RWPE2 (cell line): ENCODE measurements around the gene FRRS1.

ENCODE experiments used
- ATAC-seq: fragments of 200-7000 bp; cut with Tn5 transposase; 3 replicates; pipeline ENCODE4 v1.9.1; 2021; ENCODE audit warnings: low read depth
- DNase-seq: peaks from one replicate; pipeline ENCODE4 v3.0.0-alpha.2; 2020; ENCODE audit warnings: low spot score
- H3K27ac ChIP-seq: fragments of 450-650 bp; 2 replicates; pipeline ENCODE4 v1.5.1; 2017; ENCODE audit warnings: mild to moderate bottlenecking; ENCODE audit not compliant: poor library complexity, severe bottlenecking
- H3K27me3 ChIP-seq: fragments of 250-450 bp; sonication (Bioruptor Pico); 2 replicates; pipeline ENCODE4 v1.5.1; 2021; ENCODE audit warnings: mild to moderate bottlenecking, moderate library complexity; ENCODE audit not compliant: insufficient read depth, poor library complexity, severe bottlenecking
- H3K36me3 ChIP-seq: fragments of 250-450 bp; sonication (Bioruptor Pico); 2 replicates; pipeline ENCODE4 v1.5.1; 2020; ENCODE audit warnings: low read depth, mild to moderate bottlenecking, moderate library complexity
- H3K4me1 ChIP-seq: fragments of 250-450 bp; sonication (Bioruptor Pico); 2 replicates; pipeline ENCODE4 v1.5.1; 2021; ENCODE audit warnings: mild to moderate bottlenecking, moderate library complexity; ENCODE audit not compliant: insufficient read depth, poor library complexity, severe bottlenecking
- H3K4me3 ChIP-seq: fragments of 250-450 bp; sonication (Bioruptor Pico); 2 replicates; pipeline ENCODE4 v1.5.1; 2021; ENCODE audit warnings: mild to moderate bottlenecking, moderate library complexity; ENCODE audit not compliant: severe bottlenecking
- H3K9me3 ChIP-seq: fragments of 250-450 bp; sonication (Bioruptor Pico); 2 replicates; pipeline ENCODE4 v1.5.1; 2021; ENCODE audit warnings: mild to moderate bottlenecking, moderate library complexity; ENCODE audit not compliant: severe bottlenecking
- TF ChIP-seq, protein P1 (sequence below): fragments of 450-650 bp; IDR thresholded peaks from one replicate; pipeline ENCODE4 v1.5.1; 2017; ENCODE audit warnings: mild to moderate bottlenecking, moderate library complexity; ENCODE audit not compliant: poor library complexity, severe bottlenecking

Gene FRRS1

DNA sequence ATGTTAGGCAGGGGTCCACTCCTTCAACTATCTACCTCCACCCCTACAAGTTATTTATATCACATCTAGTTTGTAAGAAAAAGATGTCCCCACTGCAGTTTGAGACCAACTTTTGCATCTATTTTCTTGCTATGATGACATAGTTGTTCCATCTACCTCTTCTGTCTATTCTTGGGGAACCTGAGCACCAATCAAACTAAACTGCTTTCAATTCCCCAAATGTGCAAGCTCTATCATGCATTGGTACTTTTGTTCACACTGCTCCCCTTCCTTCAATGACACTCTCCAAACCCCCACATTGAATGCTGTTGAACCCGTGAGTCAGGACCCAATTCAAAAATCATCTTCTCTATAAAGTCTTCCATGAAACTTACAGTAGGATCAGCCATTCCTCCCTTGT lies 16.0 kb upstream of the FRRS1 start:
- DNase-seq = no peak
- Histone ChIP-seq H3K27ac (no peak overlapping the region), H3K4me1 (no peaks in the 10 kb centered on the region), H3K4me3 (no peak overlapping the region), H3K9me3 (no peaks in the 10 kb centered on the region), H3K36me3 (no peaks in the 10 kb centered on the region), H3K27me3 (no peaks in the 10 kb centered on the region)
- ATAC-seq = no peak
- TF ChIP-seq, protein P1, sequence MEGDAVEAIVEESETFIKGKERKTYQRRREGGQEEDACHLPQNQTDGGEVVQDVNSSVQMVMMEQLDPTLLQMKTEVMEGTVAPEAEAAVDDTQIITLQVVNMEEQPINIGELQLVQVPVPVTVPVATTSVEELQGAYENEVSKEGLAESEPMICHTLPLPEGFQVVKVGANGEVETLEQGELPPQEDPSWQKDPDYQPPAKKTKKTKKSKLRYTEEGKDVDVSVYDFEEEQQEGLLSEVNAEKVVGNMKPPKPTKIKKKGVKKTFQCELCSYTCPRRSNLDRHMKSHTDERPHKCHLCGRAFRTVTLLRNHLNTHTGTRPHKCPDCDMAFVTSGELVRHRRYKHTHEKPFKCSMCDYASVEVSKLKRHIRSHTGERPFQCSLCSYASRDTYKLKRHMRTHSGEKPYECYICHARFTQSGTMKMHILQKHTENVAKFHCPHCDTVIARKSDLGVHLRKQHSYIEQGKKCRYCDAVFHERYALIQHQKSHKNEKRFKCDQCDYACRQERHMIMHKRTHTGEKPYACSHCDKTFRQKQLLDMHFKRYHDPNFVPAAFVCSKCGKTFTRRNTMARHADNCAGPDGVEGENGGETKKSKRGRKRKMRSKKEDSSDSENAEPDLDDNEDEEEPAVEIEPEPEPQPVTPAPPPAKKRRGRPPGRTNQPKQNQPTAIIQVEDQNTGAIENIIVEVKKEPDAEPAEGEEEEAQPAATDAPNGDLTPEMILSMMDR = no peak

DNA sequence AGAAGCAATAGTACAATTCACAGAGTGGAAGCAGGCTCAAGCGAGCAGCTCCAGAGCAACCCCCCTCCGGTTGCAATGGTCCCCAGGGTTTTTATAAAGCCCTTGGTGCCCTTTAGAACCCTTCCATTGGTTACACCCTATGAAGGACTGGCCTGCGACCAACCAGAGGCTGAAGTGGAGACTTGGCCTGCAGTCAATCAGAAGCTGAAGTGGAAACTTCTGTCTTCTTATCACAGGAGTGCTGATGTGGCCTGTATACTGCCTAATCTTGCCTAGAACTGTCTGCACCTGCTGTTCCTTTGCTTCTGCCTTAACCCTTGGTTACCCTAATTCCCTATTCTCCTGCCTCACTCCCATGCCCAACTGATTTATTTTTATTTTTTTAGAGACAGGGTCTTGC lies 15.4 kb upstream of the FRRS1 start:
- no peaks in the 10 kb centered on the region for H3K9me3 ChIP-seq
- H3K27ac ChIP-seq = no peak overlapping the region
- DNase-seq (no peak), ATAC-seq (no peak)
- no peaks in the 10 kb centered on the region for H3K36me3 ChIP-seq
- H3K4me3 ChIP-seq = no peak overlapping the region
- no peaks in the 10 kb centered on the region for H3K27me3 ChIP-seq
- no peaks in the 10 kb centered on the region for H3K4me1 ChIP-seq
- TF ChIP-seq, protein P1 = no peak

DNA sequence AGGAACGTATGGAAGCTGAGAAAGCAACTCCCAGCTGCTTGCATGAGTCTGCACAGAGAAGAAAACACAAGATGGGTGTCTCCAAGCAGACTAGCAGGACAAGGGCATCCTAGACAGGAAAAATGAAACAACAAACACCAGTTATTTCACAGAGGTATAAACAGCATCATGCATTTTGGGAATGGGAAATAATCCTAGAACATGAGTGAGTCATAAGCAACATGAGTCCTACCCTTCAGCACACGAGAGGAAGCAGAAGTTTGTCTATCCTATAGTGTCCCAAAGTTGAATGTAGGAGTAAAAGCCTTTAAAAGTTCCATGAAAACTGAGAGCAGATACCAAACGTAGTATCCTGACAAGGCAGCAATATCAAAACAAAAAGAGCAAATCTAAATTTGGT lies 11.3 kb upstream of the FRRS1 start:
- DNase-seq = no peak

DNA sequence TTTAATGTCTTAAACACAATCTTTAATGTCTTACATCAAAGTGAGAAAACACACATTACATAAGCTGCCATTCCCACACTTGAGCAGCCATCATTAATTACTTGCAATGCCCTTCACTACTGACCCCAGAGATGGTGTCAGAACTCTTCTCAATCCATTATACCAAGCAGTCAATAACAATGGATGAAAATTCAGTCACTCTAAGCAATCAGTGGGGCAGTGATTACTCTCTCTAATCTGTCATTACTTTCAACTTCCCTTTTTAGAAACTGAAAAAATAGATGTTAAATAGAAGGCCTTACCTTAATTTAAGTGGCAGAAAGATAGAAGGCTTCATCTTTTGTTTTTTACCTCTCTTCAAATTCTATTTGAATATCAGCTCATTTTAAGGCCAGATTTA lies 9.7 kb upstream of the FRRS1 start:
- Histone ChIP-seq H3K27ac (no peak overlapping the region), H3K27me3 (no peaks in the 10 kb centered on the region), H3K9me3 (no peaks in the 10 kb centered on the region), H3K36me3 (no peaks in the 10 kb centered on the region), H3K4me3 (no peak overlapping the region), H3K4me1 (no peaks in the 10 kb centered on the region)
- ATAC-seq (no peak), DNase-seq (no peak)
- TF ChIP-seq, protein P1 = no peak

More for the DNA sequence above, 11.3 kb upstream of the FRRS1 start:
- Histone ChIP-seq H3K27ac (no peak overlapping the region), H3K4me3 (no peak overlapping the region), H3K4me1 (no peaks in the 10 kb centered on the region), H3K27me3 (no peaks in the 10 kb centered on the region), H3K9me3 (no peaks in the 10 kb centered on the region), H3K36me3 (no peaks in the 10 kb centered on the region)
- ATAC-seq = no peak
- TF ChIP-seq, protein P1 = no peak

DNA sequence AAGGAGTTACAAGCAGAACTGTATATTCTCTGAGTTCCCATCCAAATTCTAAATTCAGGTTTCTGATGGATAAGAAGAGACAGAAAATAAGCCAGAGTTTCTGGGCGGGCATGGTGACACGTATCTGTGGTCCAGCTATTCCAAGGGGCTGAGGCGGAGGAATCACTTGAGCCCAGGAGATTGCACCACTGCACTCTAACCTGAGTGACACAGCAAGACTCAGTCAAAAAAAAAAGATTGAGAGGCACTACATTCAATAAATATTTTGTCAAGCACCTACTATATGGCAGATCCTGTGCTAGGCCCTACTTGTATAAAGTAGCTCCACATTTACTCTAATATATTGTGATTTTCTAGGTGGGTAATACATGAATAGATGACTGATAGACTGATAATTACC lies 6.4 kb upstream of the FRRS1 start:
- no peaks in the 10 kb centered on the region for H3K36me3 ChIP-seq
- DNase-seq (no peak), ATAC-seq (no peak)
- no peaks in the 10 kb centered on the region for H3K27me3 ChIP-seq
- no peaks in the 10 kb centered on the region for H3K4me1 ChIP-seq
- H3K4me3 ChIP-seq = no peak overlapping the region
- H3K27ac ChIP-seq = no peak overlapping the region
- no peaks in the 10 kb centered on the region for H3K9me3 ChIP-seq
- TF ChIP-seq, protein P1 = no peak
